ENCODE data around the gene TTLL8. TPM values are rescaled to one million over a fixed set of nuclear protein-coding genes. Genes with fewer than 3 reads are reported as not detected.

TTLL8 gene
- total RNA-seq, 4 donors from 2014 or later, result not detected

GRCh38 chr22:49973018-49973961 is 84.8 kb downstream of the TTLL8 start:
- no peaks in the 10 kb centered on the region for H3K36me3 ChIP-seq
- WGBS, 2 donors, result 88 to 89% methylated on average over 5 of the region's 5 CpGs
- no peaks in the 10 kb centered on the region for H3K9me3 ChIP-seq
- H3K27ac ChIP-seq, result no peak overlapping the region
- TF ChIP-seq, protein P1, sequence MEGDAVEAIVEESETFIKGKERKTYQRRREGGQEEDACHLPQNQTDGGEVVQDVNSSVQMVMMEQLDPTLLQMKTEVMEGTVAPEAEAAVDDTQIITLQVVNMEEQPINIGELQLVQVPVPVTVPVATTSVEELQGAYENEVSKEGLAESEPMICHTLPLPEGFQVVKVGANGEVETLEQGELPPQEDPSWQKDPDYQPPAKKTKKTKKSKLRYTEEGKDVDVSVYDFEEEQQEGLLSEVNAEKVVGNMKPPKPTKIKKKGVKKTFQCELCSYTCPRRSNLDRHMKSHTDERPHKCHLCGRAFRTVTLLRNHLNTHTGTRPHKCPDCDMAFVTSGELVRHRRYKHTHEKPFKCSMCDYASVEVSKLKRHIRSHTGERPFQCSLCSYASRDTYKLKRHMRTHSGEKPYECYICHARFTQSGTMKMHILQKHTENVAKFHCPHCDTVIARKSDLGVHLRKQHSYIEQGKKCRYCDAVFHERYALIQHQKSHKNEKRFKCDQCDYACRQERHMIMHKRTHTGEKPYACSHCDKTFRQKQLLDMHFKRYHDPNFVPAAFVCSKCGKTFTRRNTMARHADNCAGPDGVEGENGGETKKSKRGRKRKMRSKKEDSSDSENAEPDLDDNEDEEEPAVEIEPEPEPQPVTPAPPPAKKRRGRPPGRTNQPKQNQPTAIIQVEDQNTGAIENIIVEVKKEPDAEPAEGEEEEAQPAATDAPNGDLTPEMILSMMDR (IDR thresholded peaks at IDR 0.05), result no peak
- TF ChIP-seq POLR2A (IDR thresholded peaks at IDR 0.05), result no peak
- no peak for DNase-seq
- intact Hi-C loops (cut with DNase I), result no loop called here
- H3K27me3 ChIP-seq, result no peaks in the 10 kb centered on the region
- no peak overlapping the region for H3K4me3 ChIP-seq
- H3K4me1 ChIP-seq, result peaks cover 21 to 47% (median 30%) of the 10 kb centered on the region in 3 donors

DNA sequence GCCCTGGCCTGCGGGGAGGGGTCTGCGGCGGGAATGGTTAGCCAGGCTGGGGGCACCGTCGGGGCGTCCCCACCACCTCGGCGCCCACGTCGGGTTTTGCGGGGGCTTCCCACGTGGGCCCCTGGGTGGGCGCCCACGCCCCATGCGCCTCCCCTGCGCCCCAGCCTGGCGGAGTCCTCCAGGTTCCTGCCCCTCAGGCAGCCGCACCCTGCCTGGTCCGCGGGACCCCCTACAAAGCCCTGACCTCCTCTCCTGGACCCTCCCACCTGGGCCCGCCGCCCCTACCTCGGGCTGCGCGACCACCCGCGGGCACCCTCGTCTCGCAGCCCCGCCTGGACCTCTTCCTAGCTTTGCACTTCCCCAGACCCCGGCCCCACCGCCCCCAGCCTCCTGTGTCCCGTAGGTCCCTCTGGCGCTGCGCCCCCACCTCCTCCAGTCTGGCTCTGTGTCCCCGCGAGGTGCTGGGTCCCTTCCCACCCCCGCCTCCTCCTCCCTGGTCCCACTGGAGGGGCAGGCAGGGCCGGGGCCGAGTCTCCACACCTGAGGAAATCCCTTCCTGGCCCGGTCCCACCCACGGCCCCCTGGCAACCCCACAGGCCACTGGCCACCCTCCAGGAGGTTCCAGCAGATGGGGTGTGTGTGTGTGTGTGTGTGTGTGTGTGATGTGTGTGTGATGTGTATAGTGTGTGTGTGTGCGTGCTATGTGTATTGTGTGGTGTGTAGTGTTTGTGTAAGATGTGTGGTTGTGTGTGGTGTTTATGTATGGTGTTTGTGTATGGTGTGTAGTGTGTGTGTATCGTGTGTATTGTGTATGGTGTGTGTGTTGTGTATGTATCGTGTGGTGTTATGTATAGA is 85.7 kb downstream of the TTLL8 start:
- Histone ChIP-seq H3K27ac (peak overlapping the region; percentile 85 to 100 (median 90)), H3K4me3 (peak overlapping the region in 3 of 4 donors; percentile 50 to 71 (median 60)), H3K9me3 (no peaks in the 10 kb centered on the region), H3K36me3 (no peaks in the 10 kb centered on the region), H3K4me1 (peaks cover 29 to 56% (median 39%) of the 10 kb centered on the region in 3 donors), H3K27me3 (no peaks in the 10 kb centered on the region)
- intact Hi-C loops (cut with DNase I), result no loop called here
- TF ChIP-seq POLR2A (IDR thresholded peaks at IDR 0.05), result no peak
- TF ChIP-seq, protein P1 (IDR thresholded peaks at IDR 0.05), result no peak
- DNase-seq, result no peak
- 55 to 62% methylated on average over 7 to 14 of the region's 45 CpGs for WGBS, 2 donors

- Histone ChIP-seq H3K4me1 (peaks cover 38 to 65% (median 48%) of the 10 kb centered on the region in 3 donors), H3K9me3 (no peaks in the 10 kb centered on the region), H3K27ac (peak overlapping the region; percentile 85 to 100 (median 90)), H3K27me3 (no peaks in the 10 kb centered on the region), H3K4me3 (peak overlapping the region; percentile 37 to 71 (median 55)), H3K36me3 (no peaks in the 10 kb centered on the region)
- 0% methylated on average over 18 of the region's 81 CpGs; no CpG with 5 or more reads in 1 of the 2 donors for WGBS, 2 donors
- TF ChIP-seq, protein P1 (IDR thresholded peaks at IDR 0.05), result no peak
- TF ChIP-seq POLR2A (IDR thresholded peaks at IDR 0.05), result peak in 1 of 4 donors; percentile 42
- no peak for DNase-seq
- intact Hi-C loops (cut with DNase I), result no loop called here
Measured at GRCh38 chr22:49971232-49972162, 86.6 kb downstream of the TTLL8 start.

GRCh38 chr22:49970528-49971231 is 87.4 kb downstream of the TTLL8 start:
- H3K4me3 ChIP-seq, result peak overlapping the region; percentile 37 to 71 (median 55)
- peaks cover 46 to 69% (median 56%) of the 10 kb centered on the region in 3 donors for H3K4me1 ChIP-seq
- WGBS, 2 donors, result 7 to 13% methylated on average over 13 to 17 of the region's 32 CpGs
- intact Hi-C loops (cut with DNase I), result no loop called here
- no peaks in the 10 kb centered on the region for H3K27me3 ChIP-seq
- peak overlapping the region; percentile 85 to 100 (median 90) for H3K27ac ChIP-seq
- TF ChIP-seq, protein P1 (IDR thresholded peaks at IDR 0.05), result no peak
- peak in 3 of 4 donors; percentile 74 to 91 (median 86) for TF ChIP-seq POLR2A (IDR thresholded peaks at IDR 0.05)
- DNase-seq, result peak; percentile 82
- H3K36me3 ChIP-seq, result peaks cover 0 to 4% (median 0%) of the 10 kb centered on the region in 3 donors
- H3K9me3 ChIP-seq, result no peaks in the 10 kb centered on the region
